ENCODE measurements around the gene TTC23L. TPM values are rescaled to one million over a fixed set of nuclear protein-coding genes. Genes with fewer than 3 reads are reported as not detected.

The TTC23L gene
- total and polyA plus RNA-seq, 2 donors (not counting 1 experiment from before 2014, with no cell fraction given): 0.24 to 0.33 TPM

GRCh38 chr5:34844106-34844505 is 5.1 kb downstream of the TTC23L start:
- no peak for DNase-seq (ENCODE audit: low read depth in 2 of 2)
- Histone ChIP-seq H3K4me3 (replicated peaks in 1 of 4; ENCODE audit: control extremely low read depth in 1 of 4, insufficient read depth in 1 of 4, low read depth in 3 of 4, low read length in 4 of 4) (no peak overlapping the region), H3K4me1 (ENCODE audit: control insufficient read depth, extremely low read depth, insufficient read depth, low read length) (no peaks in the 10 kb centered on the region), H2AFZ (ENCODE audit: low read length) (no peak overlapping the region), H3K4me2 (ENCODE audit: extremely low read depth, insufficient read depth, low read length) (no peak overlapping the region), H3K9ac (ENCODE audit: insufficient read depth, low read length) (no peak overlapping the region), H3K36me3 (ENCODE audit: control insufficient read depth, insufficient read depth, low read length) (no peaks in the 10 kb centered on the region), H3K27ac (ENCODE audit: insufficient read depth, low read length) (no peak overlapping the region), H4K20me1 (ENCODE audit: control insufficient read depth, extremely low read depth, insufficient read depth, low read length) (no peaks in the 10 kb centered on the region), H3K79me2 (ENCODE audit: control insufficient read depth, insufficient read depth, low read length) (no peaks in the 10 kb centered on the region), H3K27me3 (ENCODE audit: control insufficient read depth, insufficient read depth, low read length) (no peaks in the 10 kb centered on the region), H3K9me3 (ENCODE audit: control insufficient read depth, insufficient read depth, low read depth, low read length) (no peaks in the 10 kb centered on the region)
- TF ChIP-seq EZH2 (IDR thresholded peaks at IDR 0.05; ENCODE audit: low read length, missing control alignments) (no peak), CTCF (conservative IDR thresholded peaks at IDR 0.05 in 1 of 2, IDR thresholded peaks at IDR 0.05 in 1 of 2; ENCODE audit: low read depth in 1 of 2, low read length in 2 of 2) (no peak)

- H2AFZ ChIP-seq (ENCODE audit: low read length): no peak overlapping the region
- no peaks in the 10 kb centered on the region for H4K20me1 ChIP-seq (ENCODE audit: control insufficient read depth, extremely low read depth, insufficient read depth, low read length)
- no peaks in the 10 kb centered on the region for H3K79me2 ChIP-seq (ENCODE audit: control insufficient read depth, insufficient read depth, low read length)
- H3K27me3 ChIP-seq (ENCODE audit: control insufficient read depth, insufficient read depth, low read length): no peaks in the 10 kb centered on the region
- H3K9ac ChIP-seq (ENCODE audit: insufficient read depth, low read length): no peak overlapping the region
- TF ChIP-seq EZH2 (IDR thresholded peaks at IDR 0.05; ENCODE audit: low read length, missing control alignments) (no peak), CTCF (conservative IDR thresholded peaks at IDR 0.05 in 1 of 2, IDR thresholded peaks at IDR 0.05 in 1 of 2; ENCODE audit: low read depth in 1 of 2, low read length in 2 of 2) (no peak)
- DNase-seq (ENCODE audit: low read depth in 2 of 2): no peak
- H3K4me2 ChIP-seq (ENCODE audit: extremely low read depth, insufficient read depth, low read length): no peak overlapping the region
- H3K36me3 ChIP-seq (ENCODE audit: control insufficient read depth, insufficient read depth, low read length): no peaks in the 10 kb centered on the region
- no peak overlapping the region for H3K4me3 ChIP-seq (replicated peaks in 1 of 4; ENCODE audit: control extremely low read depth in 1 of 4, insufficient read depth in 1 of 4, low read depth in 3 of 4, low read length in 4 of 4)
- no peaks in the 10 kb centered on the region for H3K9me3 ChIP-seq (ENCODE audit: control insufficient read depth, insufficient read depth, low read depth, low read length)
- H3K27ac ChIP-seq (ENCODE audit: insufficient read depth, low read length): no peak overlapping the region
- no peaks in the 10 kb centered on the region for H3K4me1 ChIP-seq (ENCODE audit: control insufficient read depth, extremely low read depth, insufficient read depth, low read length)
Observed at GRCh38 chr5:34844999-34845398, 6.0 kb downstream of the TTC23L start.

- Histone ChIP-seq H3K79me2 (ENCODE audit: control insufficient read depth, insufficient read depth, low read length) (no peaks in the 10 kb centered on the region), H3K27me3 (ENCODE audit: control insufficient read depth, insufficient read depth, low read length) (no peaks in the 10 kb centered on the region), H3K9me3 (ENCODE audit: control insufficient read depth, insufficient read depth, low read depth, low read length) (no peaks in the 10 kb centered on the region), H3K36me3 (ENCODE audit: control insufficient read depth, insufficient read depth, low read length) (no peaks in the 10 kb centered on the region), H3K9ac (ENCODE audit: insufficient read depth, low read length) (no peak overlapping the region), H2AFZ (ENCODE audit: low read length) (no peak overlapping the region), H3K4me3 (replicated peaks in 1 of 4; ENCODE audit: control extremely low read depth in 1 of 4, insufficient read depth in 1 of 4, low read depth in 3 of 4, low read length in 4 of 4) (no peak overlapping the region), H4K20me1 (ENCODE audit: control insufficient read depth, extremely low read depth, insufficient read depth, low read length) (no peaks in the 10 kb centered on the region), H3K4me2 (ENCODE audit: extremely low read depth, insufficient read depth, low read length) (no peak overlapping the region), H3K4me1 (ENCODE audit: control insufficient read depth, extremely low read depth, insufficient read depth, low read length) (no peaks in the 10 kb centered on the region), H3K27ac (ENCODE audit: insufficient read depth, low read length) (no peak overlapping the region)
- no peak for DNase-seq (ENCODE audit: low read depth in 2 of 2)
- TF ChIP-seq EZH2 (IDR thresholded peaks at IDR 0.05; ENCODE audit: low read length, missing control alignments) (no peak), CTCF (conservative IDR thresholded peaks at IDR 0.05 in 1 of 2, IDR thresholded peaks at IDR 0.05 in 1 of 2; ENCODE audit: low read depth in 1 of 2, low read length in 2 of 2) (no peak)
Observed at GRCh38 chr5:34847056-34847455, 8.1 kb downstream of the TTC23L start.
